ENCODE results near the gene CUTC. TPM values are rescaled to one million over a fixed set of nuclear protein-coding genes. Genes with fewer than 3 reads are reported as not detected.

CUTC gene
- polyA plus RNA-seq, 1 of the 3 experiments (the other 2 are of a cell fraction) = 19.4 TPM

- ChIA-PET POLR2A (no interaction called here), CTCF (no interaction called here)
- no peaks in the 10 kb centered on the region for H3K9me3 ChIP-seq
- no peak overlapping the region for H3K9ac ChIP-seq
- H3K27ac ChIP-seq (ENCODE audit: low read depth in 2 of 2, low read length in 1 of 2) = no peak overlapping the region
- H3K4me3 ChIP-seq (ENCODE audit: low read depth in 2 of 2, low read length in 1 of 2) = no peak overlapping the region
- H2AFZ ChIP-seq (ENCODE audit: low read depth) = no peak overlapping the region
- H3K9me2 ChIP-seq = no peaks in the 10 kb centered on the region
- no peak for TF ChIP-seq PBX3 (IDR thresholded peaks at IDR 0.05)
- no peak for TF ChIP-seq JUND (IDR thresholded peaks at IDR 0.05)
- TF ChIP-seq USF1 (IDR thresholded peaks at IDR 0.05; ENCODE audit: borderline replicate concordance, low read depth) = no peak
- TF ChIP-seq REST (IDR thresholded peaks at IDR 0.05; ENCODE audit: low read depth, low read length) = no peak
- TF ChIP-seq SIN3A (IDR thresholded peaks at IDR 0.05; ENCODE audit: borderline replicate concordance, low read depth, low read length) = no peak
- TF ChIP-seq FOXJ3 (CRISPR knock-in tag; IDR thresholded peaks at IDR 0.05) = no peak
- no peak for TF ChIP-seq NRF1 (IDR thresholded peaks at IDR 0.05; ENCODE audit: low read depth, low read length)
- no peak for TF ChIP-seq YY1 (IDR thresholded peaks at IDR 0.05; ENCODE audit: low read depth)
- no peak for TF ChIP-seq EP300 (IDR thresholded peaks at IDR 0.05; ENCODE audit: borderline replicate concordance in 1 of 2, low read depth in 1 of 2, low read length in 1 of 2)
- no peak for TF ChIP-seq RAD21 (IDR thresholded peaks at IDR 0.05; ENCODE audit: low read length)
- TF ChIP-seq EZH2phosphoT487 (IDR thresholded peaks at IDR 0.05; ENCODE audit: borderline replicate concordance, low read depth) = no peak
- no peak for TF ChIP-seq RCOR1 (IDR thresholded peaks at IDR 0.05; ENCODE audit: low read length)
- no peak for TF ChIP-seq CHD2 (IDR thresholded peaks at IDR 0.05; ENCODE audit: low read length, partially characterized antibody)
- TF ChIP-seq FOXM1 (IDR thresholded peaks at IDR 0.05; ENCODE audit: low read depth) = no peak
- TF ChIP-seq TCF12 (IDR thresholded peaks at IDR 0.05) = no peak
- TF ChIP-seq FOSL2 (IDR thresholded peaks at IDR 0.05; ENCODE audit: borderline replicate concordance, low read depth) = no peak
- no peak for TF ChIP-seq RFX5 (IDR thresholded peaks at IDR 0.05; ENCODE audit: low read length)
- H3K4me1 ChIP-seq (ENCODE audit: control insufficient read depth in 1 of 2, insufficient read depth in 2 of 2, low read depth in 1 of 2, low read length in 1 of 2) = 0 out of 4 replicates have a peak, but pooled peaks cover 0 to 4% of the 10 kb centered on the region in 2 experiments
- no peaks in the 10 kb centered on the region for H3K79me2 ChIP-seq (ENCODE audit: insufficient read depth)
- peaks cover 60 to 68% of the 10 kb centered on the region in 2 experiments for H3K36me3 ChIP-seq (replicated peaks in 1 of 2; ENCODE audit: control insufficient read depth in 1 of 2, insufficient read depth in 2 of 2, low read length in 1 of 2)
- no peak for DNase-seq
- H3K27me3 ChIP-seq (ENCODE audit: insufficient read depth) = no peaks in the 10 kb centered on the region
- H4K20me1 ChIP-seq (ENCODE audit: insufficient read depth) = no peaks in the 10 kb centered on the region
- no peak overlapping the region for H3K4me2 ChIP-seq
- H3F3A ChIP-seq (replicated peaks; ENCODE audit: insufficient read depth) = peaks cover 7% of the 10 kb centered on the region
Measured at GRCh38 chr10:99750641-99751040, 18.6 kb downstream of the CUTC start.

All from SK-N-SH (cell line).